Jurkat, Clone E6-1 (cell line): ENCODE measurements around the gene SIPA1L3.

Source experiments
- DNase-seq: peaks from one replicate; pipeline ENCODE4 v3.0.0-alpha.2; 2011; ENCODE audit warnings: low read depth, low spot score
- H3K4me3 ChIP-seq: 2 replicates; pipeline ENCODE4 v1.5.1; 2011; ENCODE audit warnings: mild to moderate bottlenecking, low read length, control low read depth, moderate library complexity

The SIPA1L3 gene

GRCh38 chr19:38009650-38010242 lies 102.7 kb downstream of the SIPA1L3 start:
- no peak overlapping the region for H3K4me3 ChIP-seq

GRCh38 chr19:38011426-38011825 lies 104.4 kb downstream of the SIPA1L3 start:
- no peak overlapping the region for H3K4me3 ChIP-seq
- no peak for DNase-seq

More at GRCh38 chr19:38009650-38010242, 102.7 kb downstream of the SIPA1L3 start:
- no peak for DNase-seq

- H3K4me3 ChIP-seq = no peak overlapping the region
- no peak for DNase-seq
Observed at GRCh38 chr19:38012290-38012689, 105.3 kb downstream of the SIPA1L3 start.

- H3K4me3 ChIP-seq = no peak overlapping the region
- DNase-seq = no peak
Observed at GRCh38 chr19:38012944-38013343, 105.9 kb downstream of the SIPA1L3 start.

- H3K4me3 ChIP-seq = no peak overlapping the region
- DNase-seq = no peak
Observed at GRCh38 chr19:38013913-38014580, 107.0 kb downstream of the SIPA1L3 start.

- no peak overlapping the region for H3K4me3 ChIP-seq
- DNase-seq = no peak
Observed at GRCh38 chr19:38015216-38015615, 108.2 kb downstream of the SIPA1L3 start.

GRCh38 chr19:38015761-38016160 lies 108.8 kb downstream of the SIPA1L3 start:
- no peak for DNase-seq
- H3K4me3 ChIP-seq = no peak overlapping the region

- DNase-seq = no peak
- H3K4me3 ChIP-seq = no peak overlapping the region
Observed at GRCh38 chr19:38017401-38018151, 110.6 kb downstream of the SIPA1L3 start.

GRCh38 chr19:38018694-38019395 lies 111.8 kb downstream of the SIPA1L3 start:
- no peak overlapping the region for H3K4me3 ChIP-seq
- no peak for DNase-seq

- no peak overlapping the region for H3K4me3 ChIP-seq
- no peak for DNase-seq
Observed at GRCh38 chr19:38019396-38019724, 112.4 kb downstream of the SIPA1L3 start.

- no peak for DNase-seq
- no peak overlapping the region for H3K4me3 ChIP-seq
Observed at GRCh38 chr19:38020311-38020710, 113.3 kb downstream of the SIPA1L3 start.

- no peak overlapping the region for H3K4me3 ChIP-seq
Observed at GRCh38 chr19:38021352-38021751, 114.3 kb downstream of the SIPA1L3 start.

GRCh38 chr19:38022791-38023670 lies 116.0 kb downstream of the SIPA1L3 start:
- no peak for DNase-seq
- H3K4me3 ChIP-seq = no peak overlapping the region

More at GRCh38 chr19:38021352-38021751, 114.3 kb downstream of the SIPA1L3 start:
- DNase-seq = no peak

GRCh38 chr19:38023671-38024541 lies 116.9 kb downstream of the SIPA1L3 start:
- DNase-seq = no peak
- no peak overlapping the region for H3K4me3 ChIP-seq

- H3K4me3 ChIP-seq = no peak overlapping the region
- no peak for DNase-seq
Observed at GRCh38 chr19:38024992-38025908, 118.2 kb downstream of the SIPA1L3 start.

- H3K4me3 ChIP-seq = no peak overlapping the region
Observed at GRCh38 chr19:38025909-38026307, 118.9 kb downstream of the SIPA1L3 start.

GRCh38 chr19:38028913-38029510 lies 122.0 kb downstream of the SIPA1L3 start:
- no peak for DNase-seq
- no peak overlapping the region for H3K4me3 ChIP-seq

More at GRCh38 chr19:38025909-38026307, 118.9 kb downstream of the SIPA1L3 start:
- DNase-seq = no peak
